ENCODE data around the gene MGLL. TPM values are rescaled to one million over a fixed set of nuclear protein-coding genes. Genes with fewer than 3 reads are reported as not detected.
A peak's percentile ranks its signal among the peaks of the same experiment; 100 is the strongest.

The MGLL gene
- total RNA-seq, 2 experiments from 2014 or later: 2.1 to 3.6 TPM

GRCh38 chr3:127735767-127736693 is 86.3 kb downstream of the MGLL start:
- no peak overlapping the region for H3K27ac Mint-ChIP-seq
- POLR2A ChIA-PET: no interaction called here
- peaks cover 24% of the 10 kb centered on the region for H3K27me3 Mint-ChIP-seq
- ATAC-seq (ENCODE audit: low read depth) (no peak), DNase-seq (no peak)
- H3K9me3 Mint-ChIP-seq: no peaks in the 10 kb centered on the region
- H3K4me3 Mint-ChIP-seq: no peak overlapping the region
- H3K36me3 Mint-ChIP-seq: no peaks in the 10 kb centered on the region
- peaks cover 7% of the 10 kb centered on the region for H3K4me1 Mint-ChIP-seq

GRCh38 chr3:127734754-127735473 is 87.4 kb downstream of the MGLL start:
- ATAC-seq (ENCODE audit: low read depth): no peak
- Mint-ChIP-seq H3K4me1 (peaks cover 7% of the 10 kb centered on the region), H3K27ac (no peak overlapping the region), H3K9me3 (no peaks in the 10 kb centered on the region), H3K4me3 (no peak overlapping the region), H3K27me3 (peaks cover 24% of the 10 kb centered on the region), H3K36me3 (no peaks in the 10 kb centered on the region)
- POLR2A ChIA-PET: no interaction called here
- peak; percentile 15 for DNase-seq

- ATAC-seq (ENCODE audit: low read depth) (no peak), DNase-seq (peak; percentile 2)
- Mint-ChIP-seq H3K36me3 (no peaks in the 10 kb centered on the region), H3K27me3 (peaks cover 24% of the 10 kb centered on the region), H3K4me1 (peaks cover 7% of the 10 kb centered on the region), H3K4me3 (no peak overlapping the region), H3K27ac (no peak overlapping the region), H3K9me3 (no peaks in the 10 kb centered on the region)
- POLR2A ChIA-PET: no interaction called here
Observed at GRCh38 chr3:127734181-127734720, 88.1 kb downstream of the MGLL start.

- Mint-ChIP-seq H3K9me3 (no peaks in the 10 kb centered on the region), H3K27ac (no peak overlapping the region), H3K4me3 (no peak overlapping the region), H3K36me3 (no peaks in the 10 kb centered on the region), H3K4me1 (peaks cover 7% of the 10 kb centered on the region), H3K27me3 (peaks cover 24% of the 10 kb centered on the region)
- POLR2A ChIA-PET: no interaction called here
- no peak for DNase-seq
- ATAC-seq (ENCODE audit: low read depth): no peak
Observed at GRCh38 chr3:127733781-127734180, 88.5 kb downstream of the MGLL start.

GRCh38 chr3:127732879-127733350 is 89.4 kb downstream of the MGLL start:
- POLR2A ChIA-PET: no interaction called here
- peaks cover 24% of the 10 kb centered on the region for H3K27me3 Mint-ChIP-seq
- no peak overlapping the region for H3K4me3 Mint-ChIP-seq
- DNase-seq (no peak), ATAC-seq (ENCODE audit: low read depth) (no peak)
- H3K27ac Mint-ChIP-seq: no peak overlapping the region
- H3K9me3 Mint-ChIP-seq: no peaks in the 10 kb centered on the region
- H3K4me1 Mint-ChIP-seq: peaks cover 4% of the 10 kb centered on the region
- H3K36me3 Mint-ChIP-seq: no peaks in the 10 kb centered on the region

GRCh38 chr3:127732303-127732702 is 90.0 kb downstream of the MGLL start:
- no peaks in the 10 kb centered on the region for H3K36me3 Mint-ChIP-seq
- peaks cover 4% of the 10 kb centered on the region for H3K4me1 Mint-ChIP-seq
- DNase-seq (no peak), ATAC-seq (ENCODE audit: low read depth) (no peak)
- no peaks in the 10 kb centered on the region for H3K9me3 Mint-ChIP-seq
- no peak overlapping the region for H3K27ac Mint-ChIP-seq
- POLR2A ChIA-PET: no interaction called here
- peaks cover 24% of the 10 kb centered on the region for H3K27me3 Mint-ChIP-seq
- H3K4me3 Mint-ChIP-seq: no peak overlapping the region

GRCh38 chr3:127731546-127732289 is 90.6 kb downstream of the MGLL start:
- ATAC-seq (ENCODE audit: low read depth): no peak
- no peak overlapping the region for H3K4me3 Mint-ChIP-seq
- H3K9me3 Mint-ChIP-seq: no peaks in the 10 kb centered on the region
- H3K27me3 Mint-ChIP-seq: peaks cover 26% of the 10 kb centered on the region
- POLR2A ChIA-PET: no interaction called here
- H3K4me1 Mint-ChIP-seq: peaks cover 4% of the 10 kb centered on the region
- DNase-seq: no peak
- H3K36me3 Mint-ChIP-seq: no peaks in the 10 kb centered on the region
- H3K27ac Mint-ChIP-seq: no peak overlapping the region

GRCh38 chr3:127730666-127731295 is 91.5 kb downstream of the MGLL start:
- no peak overlapping the region for H3K4me3 Mint-ChIP-seq
- peaks cover 25% of the 10 kb centered on the region for H3K27me3 Mint-ChIP-seq
- ATAC-seq (ENCODE audit: low read depth) (no peak), DNase-seq (no peak)
- no peaks in the 10 kb centered on the region for H3K36me3 Mint-ChIP-seq
- peaks cover 4% of the 10 kb centered on the region for H3K4me1 Mint-ChIP-seq
- H3K9me3 Mint-ChIP-seq: no peaks in the 10 kb centered on the region
- POLR2A ChIA-PET: no interaction called here
- no peak overlapping the region for H3K27ac Mint-ChIP-seq

- Mint-ChIP-seq H3K4me3 (no peak overlapping the region), H3K27me3 (peaks cover 23% of the 10 kb centered on the region), H3K36me3 (no peaks in the 10 kb centered on the region), H3K27ac (no peak overlapping the region), H3K9me3 (no peaks in the 10 kb centered on the region), H3K4me1 (peaks cover 4% of the 10 kb centered on the region)
- DNase-seq (no peak), ATAC-seq (ENCODE audit: low read depth) (no peak)
- POLR2A ChIA-PET: no interaction called here
Observed at GRCh38 chr3:127730171-127730570, 92.1 kb downstream of the MGLL start.

- no peaks in the 10 kb centered on the region for H3K36me3 Mint-ChIP-seq
- POLR2A ChIA-PET: no interaction called here
- H3K27me3 Mint-ChIP-seq: peaks cover 19% of the 10 kb centered on the region
- H3K4me1 Mint-ChIP-seq: peaks cover under 1% of the 10 kb centered on the region
- H3K4me3 Mint-ChIP-seq: no peak overlapping the region
- no peaks in the 10 kb centered on the region for H3K9me3 Mint-ChIP-seq
- ATAC-seq (ENCODE audit: low read depth) (no peak), DNase-seq (no peak)
- no peak overlapping the region for H3K27ac Mint-ChIP-seq
Observed at GRCh38 chr3:127729556-127730056, 92.7 kb downstream of the MGLL start.

GRCh38 chr3:127728417-127729015 is 93.8 kb downstream of the MGLL start:
- no peak for ATAC-seq (ENCODE audit: low read depth)
- Mint-ChIP-seq H3K4me1 (no peaks in the 10 kb centered on the region), H3K36me3 (no peaks in the 10 kb centered on the region)

GRCh38 chr3:127726894-127727293 is 95.4 kb downstream of the MGLL start:
- Mint-ChIP-seq H3K4me3 (no peak overlapping the region), H3K27me3 (peaks cover 9% of the 10 kb centered on the region), H3K9me3 (no peaks in the 10 kb centered on the region), H3K27ac (no peak overlapping the region), H3K36me3 (no peaks in the 10 kb centered on the region), H3K4me1 (no peaks in the 10 kb centered on the region)
- ATAC-seq (ENCODE audit: low read depth) (no peak), DNase-seq (no peak)
- POLR2A ChIA-PET: no interaction called here

More at GRCh38 chr3:127728417-127729015, 93.8 kb downstream of the MGLL start:
- H3K4me3 Mint-ChIP-seq: no peak overlapping the region
- no peak for DNase-seq
- no peak overlapping the region for H3K27ac Mint-ChIP-seq
- POLR2A ChIA-PET: no interaction called here
- H3K27me3 Mint-ChIP-seq: peaks cover 14% of the 10 kb centered on the region
- no peaks in the 10 kb centered on the region for H3K9me3 Mint-ChIP-seq

Measured in activated naive CD8-positive, alpha-beta T cell treated with anti-CD3 and anti-CD28 coated beads, Interleukin-2, amount 10 ng/mL, durations not matched to agents 7 days and 5 days (primary cell).